Breast epithelium (tissue), 4 donors: ENCODE measurements around the gene SNTG2. TPM values are rescaled to one million over a fixed set of nuclear protein-coding genes. Genes with fewer than 3 reads are reported as not detected.

ENCODE experiments used
- DNase-seq, 2 donors: peaks; one replicate each; pipeline ENCODE4 v3.0.0-alpha.2; 2019; ENCODE audit warnings: low spot score in 2 of 2
- H3K27ac ChIP-seq, 2 donors: fragments of 200-600 bp; sonication (generic) in 1 of 2; one replicate each; pipeline ENCODE4 v1.5.1; 2016 to 2019; ENCODE audit warnings: mild to moderate bottlenecking in 1 of 2
- H3K27me3 ChIP-seq, 2 donors: fragments of 200-600 bp; sonication (generic) in 1 of 2; one replicate each; pipeline versions ENCODE4 v1.5.1 to v1.6.0; 2017 to 2019; ENCODE audit warnings: control low read depth in 1 of 2, mild to moderate bottlenecking in 1 of 2
- H3K36me3 ChIP-seq: fragments of 200-600 bp; one replicate; pipeline ENCODE4 v1.5.1; 2019
- H3K4me1 ChIP-seq, 2 donors: fragments of 200-600 bp; sonication (generic); one replicate each; pipeline ENCODE4 v1.5.1; 2016 to 2019; ENCODE audit warnings: control low read depth in 1 of 2
- H3K4me3 ChIP-seq, 3 donors: fragments of 200-600 bp; sonication (generic); 1 replicate in 2 of 3; 2 replicates in 1 of 3; pipeline ENCODE4 v1.5.1; 2016 to 2019; ENCODE audit warnings: mild to moderate bottlenecking in 3 of 3, moderate library complexity in 2 of 3
- H3K9me3 ChIP-seq, 2 donors: fragments of 200-600 bp; sonication (generic) in 1 of 2; one replicate each; pipeline ENCODE4 v1.5.1; 2016 to 2019; ENCODE audit warnings: control low read depth in 1 of 2
- POLR2A ChIP-seq: fragments of 450-650 bp; IDR thresholded peaks from one replicate; pipeline ENCODE4 v1.6.1; 2016; ENCODE audit warnings: antibody characterized with exemption, mild to moderate bottlenecking, moderate library complexity
- POLR2AphosphoS5 ChIP-seq, 3 donors: sonication (generic); formaldehyde crosslinking; IDR thresholded peaks; one replicate each; pipeline ENCODE4 v1.6.1; 2017; ENCODE audit warnings: antibody characterized with exemption in 3 of 3
- intact Hi-C: fragments of 100-400 bp; cut with DNase I; formaldehyde crosslinking; loops from one replicate; pipeline ENCODE4 v1.15.1; 2023; ENCODE audit warnings: low total_unique reads
- total RNA-seq, 3 donors: library from RNA; depleted of rRNA; stranded (reverse); fragments of >200 nt; gene quantifications; one replicate each; pipeline ENCODE4 v1.1.0, GENCODE V29; 2016
- TF ChIP-seq, protein P1 (sequence below), 3 donors: fragments of 450-650 bp; IDR thresholded peaks; one replicate each; pipeline ENCODE4 v1.5.1; 2016 to 2017; ENCODE audit warnings: antibody characterized with exemption in 3 of 3, mild to moderate bottlenecking in 3 of 3, moderate library complexity in 3 of 3

The SNTG2 gene
- total RNA-seq, 3 donors from 2014 or later = 4.6 to 7.4 (median 6.0) TPM

DNA sequence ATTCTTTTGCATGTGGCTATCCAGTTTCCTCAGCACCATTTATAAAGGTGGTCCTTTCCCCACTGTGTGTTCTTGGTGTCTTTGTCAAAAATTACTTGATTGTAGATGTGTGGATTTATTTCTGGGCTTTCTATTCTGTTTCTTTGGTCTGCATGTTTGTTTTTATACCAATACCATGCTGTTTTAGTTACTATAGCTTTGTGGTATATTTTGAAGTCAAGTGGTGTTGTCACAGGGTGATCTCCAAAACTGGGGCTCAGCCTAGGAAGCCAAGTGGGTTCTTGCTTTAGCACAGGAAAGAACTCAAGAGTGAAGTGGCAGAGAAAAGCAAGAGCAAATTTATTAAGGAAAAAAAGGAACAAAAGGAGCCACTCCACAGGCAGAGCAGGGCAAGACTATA is 6.0 kb upstream of the SNTG2 start:
- Histone ChIP-seq H3K4me3 (no peak overlapping the region), H3K9me3 (peaks cover 0 to 9% of the 10 kb centered on the region in 2 donors), H3K27ac (no peak overlapping the region), H3K36me3 (no peaks in the 10 kb centered on the region), H3K4me1 (no peaks in the 10 kb centered on the region), H3K27me3 (peaks cover 0 to 36% of the 10 kb centered on the region in 2 donors)
- DNase-seq = no peak
- TF ChIP-seq POLR2A (no peak), POLR2AphosphoS5 (IDR thresholded peaks at IDR 0.05) (no peak)
- TF ChIP-seq, protein P1, sequence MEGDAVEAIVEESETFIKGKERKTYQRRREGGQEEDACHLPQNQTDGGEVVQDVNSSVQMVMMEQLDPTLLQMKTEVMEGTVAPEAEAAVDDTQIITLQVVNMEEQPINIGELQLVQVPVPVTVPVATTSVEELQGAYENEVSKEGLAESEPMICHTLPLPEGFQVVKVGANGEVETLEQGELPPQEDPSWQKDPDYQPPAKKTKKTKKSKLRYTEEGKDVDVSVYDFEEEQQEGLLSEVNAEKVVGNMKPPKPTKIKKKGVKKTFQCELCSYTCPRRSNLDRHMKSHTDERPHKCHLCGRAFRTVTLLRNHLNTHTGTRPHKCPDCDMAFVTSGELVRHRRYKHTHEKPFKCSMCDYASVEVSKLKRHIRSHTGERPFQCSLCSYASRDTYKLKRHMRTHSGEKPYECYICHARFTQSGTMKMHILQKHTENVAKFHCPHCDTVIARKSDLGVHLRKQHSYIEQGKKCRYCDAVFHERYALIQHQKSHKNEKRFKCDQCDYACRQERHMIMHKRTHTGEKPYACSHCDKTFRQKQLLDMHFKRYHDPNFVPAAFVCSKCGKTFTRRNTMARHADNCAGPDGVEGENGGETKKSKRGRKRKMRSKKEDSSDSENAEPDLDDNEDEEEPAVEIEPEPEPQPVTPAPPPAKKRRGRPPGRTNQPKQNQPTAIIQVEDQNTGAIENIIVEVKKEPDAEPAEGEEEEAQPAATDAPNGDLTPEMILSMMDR (IDR thresholded peaks at IDR 0.05) = no peak
- intact Hi-C loops = no loop called here

DNA sequence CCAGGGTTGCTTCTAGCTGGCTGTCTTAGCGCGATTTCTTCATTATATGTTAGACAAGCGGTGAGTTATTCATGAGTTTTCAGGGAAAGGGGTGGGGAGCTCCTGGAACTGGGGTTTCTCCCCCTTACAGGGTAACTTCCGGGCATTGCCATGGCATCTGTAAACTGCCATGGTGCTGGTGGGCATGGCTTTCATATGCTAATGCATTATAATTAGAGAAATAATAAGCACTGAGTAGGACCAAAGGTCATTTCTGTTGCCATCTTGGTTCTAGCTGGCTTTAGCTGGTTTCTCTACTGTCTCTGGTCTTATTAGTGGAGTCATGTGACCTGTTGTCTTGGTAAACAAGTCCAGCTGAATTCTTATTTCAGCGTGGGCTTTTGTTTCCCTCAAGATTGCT is 5.5 kb upstream of the SNTG2 start:
- no peak for TF ChIP-seq POLR2AphosphoS5 (IDR thresholded peaks at IDR 0.05)
- TF ChIP-seq, protein P1 (IDR thresholded peaks at IDR 0.05) = no peak
- TF ChIP-seq POLR2A = no peak
- Histone ChIP-seq H3K4me3 (no peak overlapping the region), H3K4me1 (no peaks in the 10 kb centered on the region), H3K27me3 (peaks cover 0 to 40% of the 10 kb centered on the region in 2 donors), H3K27ac (no peak overlapping the region), H3K36me3 (no peaks in the 10 kb centered on the region), H3K9me3 (peaks cover 0 to 9% of the 10 kb centered on the region in 2 donors)
- intact Hi-C loops = no loop called here
- DNase-seq = no peak

GRCh38 chr2:946073-946948 is 4.3 kb upstream of the SNTG2 start:
- TF ChIP-seq POLR2A = no peak
- TF ChIP-seq, protein P1 (IDR thresholded peaks at IDR 0.05) = no peak
- TF ChIP-seq POLR2AphosphoS5 (IDR thresholded peaks at IDR 0.05) = no peak
- intact Hi-C loops = no loop called here
- no peak for DNase-seq
- Histone ChIP-seq H3K36me3 (no peaks in the 10 kb centered on the region), H3K9me3 (peaks cover 0 to 9% of the 10 kb centered on the region in 2 donors), H3K27me3 (peaks cover 3 to 51% of the 10 kb centered on the region in 2 donors), H3K27ac (no peak overlapping the region), H3K4me3 (no peak overlapping the region), H3K4me1 (no peaks in the 10 kb centered on the region)

DNA sequence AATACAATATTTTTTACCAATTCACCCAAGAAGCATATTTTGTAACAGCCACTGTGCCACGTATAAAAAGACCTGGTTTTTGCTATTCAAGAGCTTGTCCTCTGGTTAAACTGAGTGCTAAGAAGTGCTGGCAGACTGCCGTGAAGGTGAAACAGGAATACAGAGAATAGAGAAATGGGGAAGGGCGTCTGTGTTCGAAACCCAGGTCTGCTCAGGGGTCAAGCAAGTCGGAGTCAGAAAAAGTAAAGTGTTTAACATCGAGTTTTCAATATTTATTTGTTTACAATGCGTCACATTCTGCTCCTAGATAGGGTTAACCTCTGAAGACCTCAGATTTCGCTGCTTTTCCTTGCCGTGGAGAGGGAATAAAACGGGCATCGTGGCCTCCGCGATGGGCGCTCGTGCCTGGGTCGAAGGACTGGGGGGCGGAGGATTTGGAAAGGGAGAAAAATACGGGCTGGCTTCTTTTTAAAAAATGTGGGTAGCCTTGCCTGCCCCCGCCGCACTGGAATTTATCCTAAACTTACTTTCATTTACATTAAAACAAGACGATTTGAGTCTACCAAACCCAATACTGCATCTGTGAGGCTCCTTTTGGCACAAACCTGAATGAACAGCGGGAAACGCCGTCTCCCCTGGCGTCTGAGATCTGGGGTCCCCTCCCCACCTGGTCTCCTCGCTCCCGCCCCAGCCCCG is 1.1 kb upstream of the SNTG2 start:
- TF ChIP-seq POLR2A (no peak), POLR2AphosphoS5 (IDR thresholded peaks at IDR 0.05) (no peak)
- TF ChIP-seq, protein P1 (IDR thresholded peaks at IDR 0.05) = no peak
- DNase-seq = no peak
- intact Hi-C loops = no loop called here
- Histone ChIP-seq H3K4me1 (no peaks in the 10 kb centered on the region), H3K27me3 (peaks cover 3 to 70% of the 10 kb centered on the region in 2 donors), H3K9me3 (peaks cover 0 to 8% of the 10 kb centered on the region in 2 donors), H3K4me3 (peak overlapping the region; percentile 46 to 70 (median 54)), H3K36me3 (no peaks in the 10 kb centered on the region), H3K27ac (no peak overlapping the region)
